GM06990 (cell line): ENCODE results near the gene ST6GALNAC2.

ENCODE experiments used
- DNase-seq: peaks from one replicate; pipeline ENCODE4 v3.0.0-alpha.2; 2011; ENCODE audit not compliant: insufficient read length; ENCODE audit errors: extremely low read depth
- H3K27me3 ChIP-seq: replicated peaks from 2 replicates; pipeline ENCODE4 v1.6.0; 2011; ENCODE audit warnings: low read length; ENCODE audit not compliant: control insufficient read depth, insufficient read depth
- H3K36me3 ChIP-seq: 2 replicates; pipeline ENCODE4 v1.5.1; 2011; ENCODE audit warnings: low read length; ENCODE audit not compliant: control insufficient read depth, insufficient read depth
- H3K4me3 ChIP-seq: replicated peaks from 2 replicates; pipeline ENCODE4 v1.5.1; 2011; ENCODE audit warnings: low read depth, mild to moderate bottlenecking, control low read depth, low read length
- TF ChIP-seq, protein P1 (sequence below): IDR thresholded peaks from 2 replicates; pipeline ENCODE4 v1.5.1; 2011; ENCODE audit warnings: low read length, control low read depth, mild to moderate bottlenecking, inconsistent platforms; ENCODE audit not compliant: insufficient read depth, poor library complexity, severe bottlenecking

Gene ST6GALNAC2

DNA sequence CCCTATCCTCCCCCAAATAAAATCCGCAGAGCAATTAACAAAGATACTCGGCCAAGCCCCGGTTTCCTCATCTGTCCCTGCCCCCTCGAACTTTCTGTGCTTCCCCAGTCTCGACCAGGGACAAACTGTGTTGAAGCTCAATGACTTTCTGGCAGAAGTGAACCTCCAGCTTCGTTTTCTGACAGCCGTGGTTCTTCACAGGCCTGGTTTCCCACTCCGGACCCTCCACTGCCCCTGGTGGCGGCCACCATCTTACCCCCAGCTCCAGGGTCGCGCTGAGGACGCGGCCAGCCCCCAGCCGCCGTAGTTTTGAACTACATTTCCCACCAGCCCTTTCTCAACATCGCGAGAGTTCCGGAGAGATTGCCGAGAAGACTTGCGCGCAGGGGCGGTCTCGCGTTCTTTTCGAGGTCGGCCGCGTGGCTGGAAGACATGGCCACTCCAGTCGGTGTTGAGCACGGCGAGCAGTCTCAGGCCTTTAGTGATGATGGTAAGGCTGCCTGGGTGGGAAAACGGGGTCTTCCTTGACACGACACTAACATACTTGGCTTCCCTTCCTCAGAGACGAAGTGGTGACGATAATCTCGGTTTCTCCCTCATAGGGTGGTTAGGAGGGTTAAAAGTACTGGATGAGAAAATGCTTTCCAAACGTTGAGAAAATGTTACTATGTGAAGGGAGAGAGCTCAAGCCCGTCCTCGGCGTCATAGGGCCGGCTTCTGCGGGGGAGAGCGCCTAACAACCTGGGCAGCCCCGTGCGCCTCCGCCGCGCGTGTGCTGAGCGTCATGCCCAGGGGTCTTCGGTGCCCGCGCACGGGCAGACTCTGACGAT is 28.1 kb downstream of the ST6GALNAC2 start:
- TF ChIP-seq, protein P1, sequence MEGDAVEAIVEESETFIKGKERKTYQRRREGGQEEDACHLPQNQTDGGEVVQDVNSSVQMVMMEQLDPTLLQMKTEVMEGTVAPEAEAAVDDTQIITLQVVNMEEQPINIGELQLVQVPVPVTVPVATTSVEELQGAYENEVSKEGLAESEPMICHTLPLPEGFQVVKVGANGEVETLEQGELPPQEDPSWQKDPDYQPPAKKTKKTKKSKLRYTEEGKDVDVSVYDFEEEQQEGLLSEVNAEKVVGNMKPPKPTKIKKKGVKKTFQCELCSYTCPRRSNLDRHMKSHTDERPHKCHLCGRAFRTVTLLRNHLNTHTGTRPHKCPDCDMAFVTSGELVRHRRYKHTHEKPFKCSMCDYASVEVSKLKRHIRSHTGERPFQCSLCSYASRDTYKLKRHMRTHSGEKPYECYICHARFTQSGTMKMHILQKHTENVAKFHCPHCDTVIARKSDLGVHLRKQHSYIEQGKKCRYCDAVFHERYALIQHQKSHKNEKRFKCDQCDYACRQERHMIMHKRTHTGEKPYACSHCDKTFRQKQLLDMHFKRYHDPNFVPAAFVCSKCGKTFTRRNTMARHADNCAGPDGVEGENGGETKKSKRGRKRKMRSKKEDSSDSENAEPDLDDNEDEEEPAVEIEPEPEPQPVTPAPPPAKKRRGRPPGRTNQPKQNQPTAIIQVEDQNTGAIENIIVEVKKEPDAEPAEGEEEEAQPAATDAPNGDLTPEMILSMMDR, result peak; percentile 63
- DNase-seq, result peak; percentile 93
- Histone ChIP-seq H3K27me3 (no peaks in the 10 kb centered on the region), H3K36me3 (peaks cover 6% of the 10 kb centered on the region), H3K4me3 (peak overlapping the region; percentile 98)

DNA sequence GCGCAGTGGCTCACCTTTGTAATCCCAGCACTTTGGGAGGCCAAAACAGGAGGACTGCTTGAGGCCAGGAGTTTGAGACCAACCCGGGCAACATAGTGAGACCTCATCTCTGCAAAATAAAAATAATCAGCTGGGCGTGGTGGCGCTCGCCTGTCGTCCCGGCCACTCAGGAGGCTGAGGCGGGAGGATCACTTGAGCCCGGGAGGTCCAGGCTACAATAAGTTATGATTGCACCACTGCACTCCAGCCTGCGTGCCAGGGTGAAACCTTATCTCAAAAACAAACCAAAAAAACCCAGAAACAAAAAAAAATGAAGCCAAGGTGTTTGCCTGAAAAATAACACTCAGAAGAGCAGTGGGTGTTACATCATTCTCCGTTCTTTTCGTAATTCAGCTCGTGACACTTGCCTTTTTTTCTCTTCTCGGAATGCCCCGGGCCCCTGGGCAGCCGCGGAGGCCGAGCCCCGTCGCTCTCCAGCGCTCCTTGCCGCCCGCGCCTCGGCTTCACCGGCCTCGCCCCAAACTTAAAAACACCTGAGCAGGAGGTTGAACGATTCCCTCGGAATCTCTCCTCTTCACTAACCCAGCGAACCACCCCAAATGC is 28.8 kb downstream of the ST6GALNAC2 start:
- TF ChIP-seq, protein P1, result no peak
- DNase-seq, result no peak

DNA sequence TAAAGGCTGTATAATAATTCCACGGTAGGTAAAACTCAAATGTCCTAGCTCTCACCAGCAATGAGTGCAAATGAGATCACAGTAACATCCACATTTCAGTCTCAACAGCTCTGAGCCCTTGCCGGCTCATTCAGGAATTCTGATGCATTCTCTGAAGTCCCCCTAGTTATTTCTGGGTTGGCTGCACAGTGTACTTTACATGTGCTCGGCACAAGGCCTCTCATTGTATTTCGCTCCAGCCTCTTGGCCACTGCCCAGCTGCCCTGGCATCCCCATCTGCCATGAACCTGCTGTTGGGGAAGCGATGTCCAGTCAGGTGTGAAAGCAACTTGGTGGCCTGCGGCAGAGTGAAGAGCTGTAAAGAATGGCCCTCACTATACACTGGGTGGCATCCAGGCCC is 31.5 kb downstream of the ST6GALNAC2 start:
- H3K4me3 ChIP-seq, result no peak overlapping the region
- H3K27me3 ChIP-seq, result no peaks in the 10 kb centered on the region
- no peaks in the 10 kb centered on the region for H3K36me3 ChIP-seq
- no peak for DNase-seq
- TF ChIP-seq, protein P1, result no peak

More for the DNA sequence above, 28.8 kb downstream of the ST6GALNAC2 start:
- Histone ChIP-seq H3K36me3 (peaks cover 2% of the 10 kb centered on the region), H3K4me3 (peak overlapping the region; percentile 98), H3K27me3 (no peaks in the 10 kb centered on the region)

DNA sequence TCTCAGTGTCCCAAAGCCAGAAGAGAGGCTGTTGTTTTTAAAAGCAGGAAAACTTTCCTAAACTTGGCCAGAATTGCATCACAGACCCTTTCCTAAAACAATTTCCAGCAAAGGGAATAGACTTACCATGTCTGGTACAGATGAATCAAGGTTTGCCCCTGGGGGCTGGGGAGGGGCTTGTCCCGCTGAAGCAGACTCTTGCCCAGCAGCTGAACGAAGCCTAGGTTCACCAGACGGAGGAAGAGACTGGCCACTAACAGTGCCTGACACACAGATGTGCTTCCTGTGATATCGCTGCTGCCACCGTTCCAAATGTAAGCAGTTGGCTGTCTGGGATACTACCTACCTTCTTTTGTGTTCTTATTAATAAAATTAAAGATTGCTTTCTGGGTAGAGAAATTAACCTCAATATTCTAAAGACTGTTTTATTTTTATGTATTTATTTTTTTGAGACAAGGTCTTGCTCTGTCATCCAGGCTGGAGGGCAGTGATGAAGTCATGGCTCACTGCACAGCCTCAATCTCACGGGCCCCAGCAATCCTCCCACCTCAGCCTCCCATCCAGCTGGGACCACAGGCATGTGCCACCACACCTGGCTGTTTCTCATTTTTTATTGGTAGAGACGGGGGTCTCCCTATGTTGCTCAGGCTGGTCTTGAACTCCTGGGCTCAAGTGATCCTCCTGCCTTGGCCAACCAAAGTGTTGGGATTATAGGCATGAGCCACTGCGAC is 32.3 kb downstream of the ST6GALNAC2 start:
- TF ChIP-seq, protein P1, result no peak
- Histone ChIP-seq H3K4me3 (no peak overlapping the region), H3K36me3 (no peaks in the 10 kb centered on the region), H3K27me3 (no peaks in the 10 kb centered on the region)
- DNase-seq, result no peak

DNA sequence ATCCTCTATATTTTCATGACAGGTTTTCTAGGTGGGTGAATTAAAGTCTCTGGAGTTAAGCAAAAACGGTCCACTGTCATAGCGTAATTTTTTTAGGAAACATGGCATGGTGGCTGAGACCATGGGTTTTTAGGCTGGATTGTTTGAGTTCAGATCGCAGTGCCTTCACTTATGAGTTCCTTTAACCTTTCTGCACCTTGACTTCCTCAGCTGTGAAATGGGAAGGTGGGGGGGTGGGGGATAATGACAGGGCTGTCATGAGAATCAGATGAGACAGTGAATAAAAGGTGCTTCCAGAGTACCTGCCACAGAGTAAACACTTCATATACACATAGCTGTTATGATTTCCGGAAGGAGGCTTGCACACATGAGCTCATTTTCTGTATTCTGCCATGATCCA is 34.0 kb downstream of the ST6GALNAC2 start:
- Histone ChIP-seq H3K4me3 (no peak overlapping the region), H3K27me3 (no peaks in the 10 kb centered on the region), H3K36me3 (no peaks in the 10 kb centered on the region)
- TF ChIP-seq, protein P1, result no peak
- no peak for DNase-seq
